CD4-positive, CD25-positive, alpha-beta regulatory T cell (primary cell): Measurements from ENCODE around the gene CHN1. TPM values are rescaled to one million over a fixed set of nuclear protein-coding genes. Genes with fewer than 3 reads are reported as not detected.
A peak's percentile ranks its signal among the peaks of the same experiment; 100 is the strongest.

Experiments used
- ATAC-seq, 2 donors: fragments of 150-1000 bp; cut with Tn5 transposase; one replicate each; pipeline ENCODE4 v1.10.0; 2021; ENCODE audit warnings: low read depth in 2 of 2, moderate number of reproducible peaks in 2 of 2, moderate library complexity in 1 of 2
- DNase-seq, 3 donors: peaks; one replicate each; pipeline versions ENCODE4 v3.0.0 to v3.0.0-alpha.2; 2012 to 2022; ENCODE audit warnings: mixed read lengths in 1 of 3
- H3K27ac ChIP-seq: one replicate; pipeline ENCODE4 v1.7.0; 2013; ENCODE audit warnings: mild to moderate bottlenecking, low read length; ENCODE audit not compliant: insufficient read depth, poor library complexity, severe bottlenecking
- H3K27me3 ChIP-seq: one replicate; pipeline ENCODE4 v1.7.0; 2013; ENCODE audit warnings: low read length; ENCODE audit not compliant: control insufficient read depth, insufficient read depth
- H3K36me3 ChIP-seq: one replicate; pipeline ENCODE4 v1.7.0; 2013; ENCODE audit warnings: mild to moderate bottlenecking, low read length, moderate library complexity; ENCODE audit not compliant: control insufficient read depth, insufficient read depth
- H3K4me1 ChIP-seq: 2 replicates; pipeline ENCODE4 v1.7.0; 2013; ENCODE audit warnings: mild to moderate bottlenecking, low read length; ENCODE audit not compliant: insufficient read depth, control insufficient read depth, poor library complexity, severe bottlenecking
- H3K4me3 ChIP-seq: one replicate; pipeline ENCODE4 v1.7.0; 2013; ENCODE audit warnings: low read depth, mild to moderate bottlenecking, low read length, moderate library complexity
- H3K9me3 ChIP-seq, 2 experiments: 1 replicate in 1 of 2; 2 replicates in 1 of 2; pipeline ENCODE4 v1.7.0; 2013; ENCODE audit warnings: low read length in 2 of 2, mild to moderate bottlenecking in 1 of 2, moderate library complexity in 1 of 2; ENCODE audit not compliant: control insufficient read depth in 2 of 2
- H3K27ac Mint-ChIP-seq, 3 donors: one replicate each; pipeline ENCODE4 v1.8.0; 2020 to 2022; ENCODE audit warnings: mild to moderate bottlenecking in 3 of 3, mixed read lengths in 3 of 3, moderate library complexity in 2 of 3
- H3K27me3 Mint-ChIP-seq: one replicate; pipeline ENCODE4 v1.8.0; 2022; ENCODE audit warnings: mild to moderate bottlenecking, mixed read lengths
- H3K36me3 Mint-ChIP-seq: one replicate; pipeline ENCODE4 v1.8.0; 2020; ENCODE audit warnings: mixed read lengths
- H3K4me1 Mint-ChIP-seq, 4 donors: one replicate each; pipeline ENCODE4 v1.8.0; 2020 to 2022; ENCODE audit warnings: mixed read lengths in 4 of 4, mild to moderate bottlenecking in 1 of 4
- H3K4me3 Mint-ChIP-seq, 4 donors: one replicate each; pipeline ENCODE4 v1.8.0; 2020 to 2022; ENCODE audit warnings: mild to moderate bottlenecking in 4 of 4, mixed read lengths in 4 of 4, moderate library complexity in 3 of 4
- H3K9me3 Mint-ChIP-seq, 7 donors: one replicate each; pipeline ENCODE4 v1.8.0; 2020 to 2022; ENCODE audit warnings: mixed read lengths in 7 of 7, mild to moderate bottlenecking in 3 of 7, moderate library complexity in 2 of 7
- polyA plus RNA-seq, 4 donors: library from polyadenylated mRNA; unstranded; fragments of 300-500 nt; fragmentation: Illumina TruSeq; gene quantifications; one replicate each; pipeline ENCODE4 v1.2.3, GENCODE V29; 2021
- total RNA-seq: library from RNA; stranded (reverse); gene quantifications from one replicate; pipeline ENCODE4 v1.2.3, GENCODE V29; 2022

CHN1 gene
- total and polyA plus RNA-seq, 5 donors from 2014 or later, result 6.6 to 17.9 (median 12.0) TPM

DNA sequence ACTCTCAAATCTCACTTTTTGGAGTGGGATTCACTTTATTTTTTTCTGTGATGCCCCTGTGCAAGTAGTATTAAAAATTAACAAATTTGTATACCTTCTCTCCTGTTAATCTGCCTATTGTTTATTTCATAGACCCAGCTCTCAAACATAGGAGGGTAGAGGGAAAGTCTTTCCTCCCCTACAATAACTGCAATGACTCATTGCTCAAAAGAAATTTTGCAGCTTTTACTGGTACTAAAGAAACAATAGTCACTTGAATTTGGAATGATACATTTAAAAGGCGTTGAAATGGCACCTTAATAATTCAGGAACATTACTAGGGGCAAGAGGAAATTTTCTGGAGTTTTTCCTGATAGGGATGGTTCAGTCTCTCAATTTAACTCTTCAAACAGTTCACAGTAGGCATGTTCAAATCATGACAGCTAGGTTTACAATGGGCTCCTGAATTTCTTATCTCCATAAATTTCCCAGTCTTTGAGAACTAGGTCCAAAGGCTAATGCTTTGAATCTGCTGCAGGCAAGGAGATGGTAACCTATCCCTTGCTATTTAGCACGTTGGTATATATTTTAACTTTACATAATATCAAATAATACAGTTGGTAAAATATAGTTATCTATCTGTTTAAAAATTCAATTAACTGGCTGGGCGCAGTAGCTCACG is 88.8 kb downstream of the CHN1 start:
- H3K4me1 Mint-ChIP-seq, result no peaks in the 10 kb centered on the region
- H3K9me3 ChIP-seq, result no peaks in the 10 kb centered on the region
- H3K27me3 ChIP-seq, result no peaks in the 10 kb centered on the region
- H3K4me3 ChIP-seq, result no peak overlapping the region
- no peaks in the 10 kb centered on the region for H3K36me3 Mint-ChIP-seq
- no peak overlapping the region for H3K4me3 Mint-ChIP-seq
- H3K27ac Mint-ChIP-seq, result no peak overlapping the region
- H3K27ac ChIP-seq, result no peak overlapping the region
- no peaks in the 10 kb centered on the region for H3K9me3 Mint-ChIP-seq
- ATAC-seq (no peak), DNase-seq (no peak)
- H3K27me3 Mint-ChIP-seq, result peaks cover 4% of the 10 kb centered on the region
- H3K36me3 ChIP-seq, result no peaks in the 10 kb centered on the region
- H3K4me1 ChIP-seq, result no peaks in the 10 kb centered on the region

DNA sequence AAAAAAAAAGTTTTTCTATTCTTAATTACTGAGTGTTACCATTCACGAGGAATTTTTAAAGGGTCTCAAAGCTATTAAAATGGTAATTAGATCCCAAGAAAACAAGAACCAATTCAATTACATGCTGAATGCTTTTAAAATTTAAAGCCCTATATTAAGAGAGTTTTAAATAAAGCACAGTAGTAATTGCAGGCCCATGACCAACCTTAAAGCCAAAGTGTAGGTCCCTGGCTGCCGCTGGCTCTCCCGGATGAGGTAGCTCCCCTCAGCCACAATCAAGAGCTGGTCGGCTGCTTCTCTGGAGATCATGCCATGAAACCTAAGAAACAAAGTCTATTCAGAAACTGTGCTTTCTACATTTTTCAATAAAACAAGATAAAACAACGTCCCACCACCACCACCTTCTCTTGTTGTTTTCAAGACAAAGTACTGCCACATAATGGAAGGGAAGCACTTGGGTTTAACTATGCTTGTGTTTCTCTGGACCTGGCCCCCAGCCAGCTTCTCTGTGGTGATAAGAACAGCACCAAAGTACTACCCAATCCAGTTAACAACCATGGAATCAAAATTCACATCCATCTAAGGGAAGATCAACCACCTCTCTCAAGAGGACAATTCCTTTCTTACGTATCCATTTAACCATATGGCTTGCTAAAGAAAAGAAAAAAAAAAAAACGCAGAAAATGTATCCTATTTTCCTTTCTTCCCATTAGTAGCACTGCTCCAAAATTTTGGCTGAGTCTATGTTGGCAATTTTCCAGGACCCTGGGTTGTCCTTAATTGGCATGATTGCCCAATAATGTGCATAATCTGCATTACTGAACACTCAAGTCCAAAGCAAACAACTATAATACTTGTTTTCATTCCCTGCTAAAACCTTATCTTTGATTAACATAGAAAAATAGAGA is 90.1 kb downstream of the CHN1 start:
- Histone ChIP-seq H3K4me3 (no peak overlapping the region), H3K27ac (no peak overlapping the region), H3K36me3 (no peaks in the 10 kb centered on the region), H3K27me3 (no peaks in the 10 kb centered on the region), H3K4me1 (no peaks in the 10 kb centered on the region), H3K9me3 (no peaks in the 10 kb centered on the region)
- Mint-ChIP-seq H3K27ac (no peak overlapping the region), H3K4me1 (no peaks in the 10 kb centered on the region), H3K36me3 (no peaks in the 10 kb centered on the region), H3K4me3 (no peak overlapping the region), H3K27me3 (peaks cover 4% of the 10 kb centered on the region), H3K9me3 (no peaks in the 10 kb centered on the region)
- ATAC-seq, result no peak
- DNase-seq, result no peak

DNA sequence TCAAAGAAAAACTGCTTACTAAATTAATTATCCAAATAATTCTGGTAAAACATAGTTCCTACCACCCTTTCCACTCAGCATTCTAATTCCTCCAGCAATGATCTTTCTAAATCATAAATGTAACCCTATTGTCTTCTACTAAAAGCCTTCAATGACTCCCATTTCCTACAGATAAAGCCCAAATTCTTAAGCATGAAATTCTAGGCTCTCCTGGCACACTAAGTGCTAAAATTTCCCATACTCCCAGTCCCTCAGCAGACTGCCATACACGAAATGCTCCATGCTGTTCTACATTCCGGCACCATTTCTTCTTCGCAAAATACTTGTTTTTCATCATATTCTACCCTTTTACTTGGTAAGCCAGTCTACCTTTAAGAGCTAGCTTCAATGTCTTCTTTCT is 96.9 kb downstream of the CHN1 start:
- H3K4me3 ChIP-seq, result no peak overlapping the region
- H3K4me1 ChIP-seq, result peaks cover 1% of the 10 kb centered on the region
- Mint-ChIP-seq H3K27me3 (no peaks in the 10 kb centered on the region), H3K9me3 (no peaks in the 10 kb centered on the region), H3K4me3 (no peak overlapping the region), H3K27ac (no peak overlapping the region), H3K36me3 (no peaks in the 10 kb centered on the region), H3K4me1 (peaks cover 0 to 7% (median 3%) of the 10 kb centered on the region in 4 donors)
- no peak for ATAC-seq
- no peaks in the 10 kb centered on the region for H3K9me3 ChIP-seq
- peaks cover 2% of the 10 kb centered on the region for H3K27me3 ChIP-seq
- H3K36me3 ChIP-seq, result no peaks in the 10 kb centered on the region
- H3K27ac ChIP-seq, result no peak overlapping the region
- no peak for DNase-seq

DNA sequence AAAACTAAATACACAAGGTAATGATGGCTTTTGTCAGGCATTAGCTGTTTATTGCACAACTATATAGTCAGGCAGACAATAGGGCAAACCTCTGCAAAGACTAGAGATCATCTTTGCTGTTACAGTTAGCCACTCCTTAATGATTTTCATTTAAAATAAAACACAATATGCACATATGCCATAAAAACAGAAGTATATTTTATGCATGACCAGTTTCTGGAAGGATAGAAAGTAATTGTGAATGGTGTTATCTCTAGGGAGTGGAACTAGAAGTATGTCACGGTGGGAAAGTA is 102.0 kb downstream of the CHN1 start:
- no peaks in the 10 kb centered on the region for H3K36me3 ChIP-seq
- Mint-ChIP-seq H3K9me3 (no peaks in the 10 kb centered on the region), H3K27ac (peak overlapping the region; percentile 59 to 91 (median 81)), H3K27me3 (no peaks in the 10 kb centered on the region), H3K36me3 (no peaks in the 10 kb centered on the region), H3K4me3 (peak overlapping the region in 2 of 4 donors; percentile 27 to 51), H3K4me1 (peaks cover 13 to 43% (median 22%) of the 10 kb centered on the region in 4 donors)
- H3K27me3 ChIP-seq, result no peaks in the 10 kb centered on the region
- no peak overlapping the region for H3K4me3 ChIP-seq
- H3K27ac ChIP-seq, result peak overlapping the region; percentile 69
- no peak for DNase-seq
- no peak for ATAC-seq
- peaks cover 10% of the 10 kb centered on the region for H3K4me1 ChIP-seq
- no peaks in the 10 kb centered on the region for H3K9me3 ChIP-seq

DNA sequence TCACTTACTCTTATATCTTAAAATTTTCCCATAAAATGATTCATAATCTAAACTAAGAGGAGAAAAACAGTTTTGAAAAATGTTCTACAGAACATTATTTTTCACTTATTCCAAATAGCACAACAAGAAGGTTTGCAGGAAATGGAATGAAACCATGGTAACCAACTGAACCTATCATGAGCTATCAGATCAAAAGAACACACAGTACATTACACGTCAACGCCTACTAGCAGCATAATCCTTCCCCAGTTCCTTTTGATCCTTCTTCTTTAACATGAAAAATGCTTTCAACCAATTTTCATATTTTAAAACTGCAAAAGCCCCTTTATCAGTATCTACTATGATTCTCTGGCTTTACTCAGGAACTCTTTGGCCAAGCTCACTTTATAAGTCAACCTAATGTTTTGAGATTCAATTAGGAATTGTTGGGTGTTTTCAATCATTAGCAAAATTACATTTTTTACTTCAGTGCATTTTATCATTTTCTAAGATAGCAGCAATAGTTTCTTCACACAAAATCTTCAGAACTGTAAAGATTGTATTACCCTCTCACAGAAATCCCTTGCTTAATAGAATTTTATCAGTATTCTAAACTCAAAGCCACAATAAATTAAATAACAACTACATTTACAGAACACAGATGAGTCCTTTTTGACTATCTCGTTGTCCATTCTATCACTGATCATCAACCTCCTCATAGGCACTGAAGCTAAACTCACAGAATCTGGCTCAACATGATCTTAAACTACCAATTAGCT is 102.5 kb downstream of the CHN1 start:
- H3K36me3 Mint-ChIP-seq, result no peaks in the 10 kb centered on the region
- DNase-seq (peak in 2 of 3 donors; percentile 50 to 61), ATAC-seq (peak; percentile 72 to 74)
- Histone ChIP-seq H3K27ac (peak overlapping the region; percentile 69), H3K4me1 (peaks cover 10% of the 10 kb centered on the region), H3K36me3 (no peaks in the 10 kb centered on the region), H3K4me3 (peak overlapping the region; percentile 49), H3K27me3 (no peaks in the 10 kb centered on the region), H3K9me3 (no peaks in the 10 kb centered on the region)
- H3K4me1 Mint-ChIP-seq, result peaks cover 13 to 43% (median 22%) of the 10 kb centered on the region in 4 donors
- no peaks in the 10 kb centered on the region for H3K27me3 Mint-ChIP-seq
- H3K4me3 Mint-ChIP-seq, result peak overlapping the region in 3 of 4 donors; percentile 33 to 60 (median 51)
- no peaks in the 10 kb centered on the region for H3K9me3 Mint-ChIP-seq
- peak overlapping the region; percentile 59 to 91 (median 81) for H3K27ac Mint-ChIP-seq

DNA sequence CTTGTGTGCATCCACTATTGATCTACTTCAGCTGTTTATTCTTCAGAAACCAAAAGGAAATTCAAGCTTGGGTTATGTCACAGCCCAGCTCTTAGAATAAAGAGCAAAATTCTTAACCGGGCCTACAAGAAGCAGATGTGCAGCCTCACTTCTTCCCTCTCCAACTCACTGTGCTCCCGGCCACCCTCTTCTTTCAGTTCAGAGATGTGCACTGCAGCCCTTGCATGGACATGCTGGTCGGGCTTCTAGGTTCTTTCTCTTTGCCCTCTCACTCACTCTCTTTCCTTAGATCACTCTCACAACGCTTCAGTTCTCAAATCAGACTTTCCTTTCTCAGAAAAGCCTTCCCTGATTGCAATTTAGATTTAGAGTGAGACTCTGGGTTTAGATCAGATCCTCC is 104.1 kb downstream of the CHN1 start:
- no peaks in the 10 kb centered on the region for H3K9me3 Mint-ChIP-seq
- peak overlapping the region; percentile 1 to 78 (median 41) for H3K4me3 Mint-ChIP-seq

DNA sequence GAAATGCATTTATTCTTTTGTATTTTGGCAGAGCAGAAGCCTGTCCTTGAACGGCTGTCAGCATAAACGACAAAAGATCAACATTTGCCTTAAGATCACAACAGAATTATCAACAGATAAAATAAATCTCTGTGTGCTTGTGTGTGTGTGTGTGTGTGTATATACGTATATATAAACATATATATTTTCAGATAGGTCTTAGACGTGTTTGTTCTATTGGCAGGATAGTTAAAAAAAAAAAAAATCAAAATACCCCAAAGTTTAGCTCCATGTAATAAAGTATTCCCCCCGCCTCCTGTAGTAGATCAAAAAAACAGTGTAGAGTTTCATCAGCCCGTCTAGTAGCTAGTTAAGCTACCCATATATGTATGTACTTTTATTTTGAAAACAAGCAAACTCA is 107.9 kb downstream of the CHN1 start:
- Histone ChIP-seq H3K36me3 (no peaks in the 10 kb centered on the region), H3K27me3 (no peaks in the 10 kb centered on the region), H3K4me1 (peaks cover 3% of the 10 kb centered on the region), H3K4me3 (no peak overlapping the region), H3K27ac (no peak overlapping the region), H3K9me3 (no peaks in the 10 kb centered on the region)
- Mint-ChIP-seq H3K27me3 (no peaks in the 10 kb centered on the region), H3K9me3 (peaks cover 0 to 2% (median 0%) of the 10 kb centered on the region in 7 donors), H3K4me1 (peaks cover 7 to 29% (median 10%) of the 10 kb centered on the region in 4 donors), H3K27ac (peak overlapping the region in 1 of 3 donors; percentile 90), H3K4me3 (no peak overlapping the region), H3K36me3 (no peaks in the 10 kb centered on the region)
- DNase-seq (no peak), ATAC-seq (no peak)

More for the DNA sequence above, 104.1 kb downstream of the CHN1 start:
- Histone ChIP-seq H3K9me3 (no peaks in the 10 kb centered on the region), H3K36me3 (no peaks in the 10 kb centered on the region), H3K27me3 (no peaks in the 10 kb centered on the region), H3K4me1 (peaks cover 10% of the 10 kb centered on the region), H3K27ac (peak overlapping the region; percentile 69), H3K4me3 (peak overlapping the region; percentile 63)
- peak in 2 of 3 donors; percentile 18 to 30 for DNase-seq
- Mint-ChIP-seq H3K27ac (peak overlapping the region; percentile 85 to 91 (median 88)), H3K4me1 (peaks cover 13 to 40% (median 20%) of the 10 kb centered on the region in 4 donors), H3K27me3 (no peaks in the 10 kb centered on the region), H3K36me3 (no peaks in the 10 kb centered on the region)
- peak; percentile 34 to 58 for ATAC-seq
